Astrocyte (in vitro differentiated cells and primary cell): Measurements from ENCODE around the gene UBTF. TPM values are rescaled to one million over a fixed set of nuclear protein-coding genes. Genes with fewer than 3 reads are reported as not detected.

Experiments used
- DNase-seq: peaks from one replicate; pipeline ENCODE4 v3.0.0-alpha.2; 2010; ENCODE audit warnings: low read depth
- FAIRE-seq: peaks from 2 replicates; lab custom pipeline; 2011; peaks lifted over from hg19 to GRCh38; lab: Jason Lieb, UNC
- H2AFZ ChIP-seq: 2 replicates; pipeline ENCODE4 v1.6.0; 2012; ENCODE audit warnings: low read depth, low read length, inconsistent platforms
- H3K27ac ChIP-seq: 2 replicates; pipeline ENCODE4 v1.5.1; 2011; ENCODE audit warnings: low read depth, low read length, inconsistent platforms
- H3K27me3 ChIP-seq: 2 replicates; pipeline ENCODE4 v1.6.0; 2011; ENCODE audit warnings: low read length, inconsistent platforms; ENCODE audit not compliant: insufficient read depth
- H3K36me3 ChIP-seq: 2 replicates; pipeline ENCODE4 v1.5.1; 2011; ENCODE audit warnings: low read length, inconsistent platforms; ENCODE audit not compliant: insufficient read depth
- H3K4me1 ChIP-seq: 2 replicates; pipeline ENCODE4 v1.5.1; 2011; ENCODE audit warnings: low read length, inconsistent platforms; ENCODE audit not compliant: insufficient read depth
- H3K4me2 ChIP-seq: 2 replicates; pipeline ENCODE4 v1.6.0; 2012; ENCODE audit warnings: low read length, inconsistent platforms
- H3K4me3 ChIP-seq: 2 replicates; pipeline ENCODE4 v1.5.1; 2011; ENCODE audit warnings: low read depth, mild to moderate bottlenecking, low read length, inconsistent platforms; ENCODE audit not compliant: insufficient read depth
- H3K79me2 ChIP-seq: 2 replicates; pipeline ENCODE4 v1.6.0; 2012; ENCODE audit warnings: mild to moderate bottlenecking, low read length, inconsistent platforms; ENCODE audit not compliant: insufficient read depth
- H3K9ac ChIP-seq: 2 replicates; pipeline ENCODE4 v1.6.0; 2012; ENCODE audit warnings: mild to moderate bottlenecking, low read length, inconsistent platforms
- H3K9me3 ChIP-seq: 2 replicates; pipeline ENCODE4 v1.5.1; 2012; ENCODE audit warnings: low read depth, mild to moderate bottlenecking, low read length, inconsistent platforms; ENCODE audit not compliant: insufficient read depth
- H4K20me1 ChIP-seq: 2 replicates; pipeline ENCODE4 v1.6.0; 2012; ENCODE audit warnings: low read length, inconsistent platforms; ENCODE audit not compliant: insufficient read depth
- H3K27ac Mint-ChIP-seq: one replicate; pipeline ENCODE4 v1.8.0; 2021; ENCODE audit warnings: mild to moderate bottlenecking, mixed read lengths; ENCODE audit not compliant: unreplicated experiment
- H3K27me3 Mint-ChIP-seq: one replicate; pipeline ENCODE4 v1.8.0; 2021; ENCODE audit warnings: low read depth, mixed read lengths; ENCODE audit not compliant: unreplicated experiment
- H3K36me3 Mint-ChIP-seq: one replicate; pipeline ENCODE4 v1.8.0; 2021; ENCODE audit warnings: low read depth, mixed read lengths; ENCODE audit not compliant: unreplicated experiment
- H3K4me1 Mint-ChIP-seq: one replicate; pipeline ENCODE4 v1.8.0; 2021; ENCODE audit warnings: low read depth, mixed read lengths; ENCODE audit not compliant: unreplicated experiment
- H3K4me3 Mint-ChIP-seq: one replicate; pipeline ENCODE4 v1.8.0; 2021; ENCODE audit warnings: mild to moderate bottlenecking, moderate library complexity, mixed read lengths; ENCODE audit not compliant: unreplicated experiment
- H3K9me3 Mint-ChIP-seq: one replicate; pipeline ENCODE4 v1.8.0; 2021; ENCODE audit warnings: mild to moderate bottlenecking, mixed read lengths; ENCODE audit not compliant: unreplicated experiment
- EZH2 ChIP-seq: IDR thresholded peaks from 2 replicates; pipeline ENCODE4 v1.6.1; 2012; ENCODE audit warnings: mild to moderate bottlenecking, low read length, inconsistent platforms; ENCODE audit not compliant: insufficient read depth
- total RNA-seq: library from RNA; stranded (reverse); gene quantifications from 2 replicates; pipeline ENCODE4 v1.2.1, GENCODE V29; 2021
- TF ChIP-seq, protein P1 (sequence below): IDR thresholded peaks from 2 replicates; pipeline ENCODE4 v1.5.1; 2011; ENCODE audit warnings: low read depth, mild to moderate bottlenecking, inconsistent platforms, low read length, moderate library complexity; ENCODE audit not compliant: insufficient read depth

Gene UBTF
- total RNA-seq, 1 donor from 2014 or later: 48.0 TPM

DNA sequence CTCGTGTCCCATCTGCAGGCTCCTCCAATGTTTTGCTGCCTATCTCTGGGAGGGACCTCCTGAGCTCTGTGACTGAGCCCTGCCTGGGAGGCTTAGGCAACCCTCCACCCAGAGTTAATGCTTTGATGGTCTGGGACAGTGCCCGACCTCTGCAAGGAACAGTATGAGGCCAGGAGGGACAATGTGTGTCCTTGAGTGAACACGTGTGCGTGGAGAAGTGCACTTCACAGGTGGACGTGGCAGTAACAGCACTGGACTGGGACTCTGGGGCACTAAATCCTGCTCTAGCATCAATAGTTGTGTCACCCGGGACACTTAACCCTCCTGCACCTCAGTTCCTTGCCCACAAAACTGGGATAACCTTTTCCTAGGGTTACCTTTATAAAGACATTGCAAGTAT, 4.6 kb downstream of the UBTF start:
- Histone ChIP-seq H3K4me1 (peaks cover 14% of the 10 kb centered on the region), H3K27me3 (no peaks in the 10 kb centered on the region), H3K27ac (no peak overlapping the region), H3K4me2 (no peak overlapping the region), H3K4me3 (no peak overlapping the region), H3K9ac (no peak overlapping the region), H3K9me3 (no peaks in the 10 kb centered on the region), H3K79me2 (peaks cover 40% of the 10 kb centered on the region), H2AFZ (no peak overlapping the region), H4K20me1 (peaks cover 66% of the 10 kb centered on the region), H3K36me3 (peaks cover 32% of the 10 kb centered on the region)
- no peaks in the 10 kb centered on the region for H3K9me3 Mint-ChIP-seq
- peaks cover 26% of the 10 kb centered on the region for H3K36me3 Mint-ChIP-seq
- TF ChIP-seq, protein P1, sequence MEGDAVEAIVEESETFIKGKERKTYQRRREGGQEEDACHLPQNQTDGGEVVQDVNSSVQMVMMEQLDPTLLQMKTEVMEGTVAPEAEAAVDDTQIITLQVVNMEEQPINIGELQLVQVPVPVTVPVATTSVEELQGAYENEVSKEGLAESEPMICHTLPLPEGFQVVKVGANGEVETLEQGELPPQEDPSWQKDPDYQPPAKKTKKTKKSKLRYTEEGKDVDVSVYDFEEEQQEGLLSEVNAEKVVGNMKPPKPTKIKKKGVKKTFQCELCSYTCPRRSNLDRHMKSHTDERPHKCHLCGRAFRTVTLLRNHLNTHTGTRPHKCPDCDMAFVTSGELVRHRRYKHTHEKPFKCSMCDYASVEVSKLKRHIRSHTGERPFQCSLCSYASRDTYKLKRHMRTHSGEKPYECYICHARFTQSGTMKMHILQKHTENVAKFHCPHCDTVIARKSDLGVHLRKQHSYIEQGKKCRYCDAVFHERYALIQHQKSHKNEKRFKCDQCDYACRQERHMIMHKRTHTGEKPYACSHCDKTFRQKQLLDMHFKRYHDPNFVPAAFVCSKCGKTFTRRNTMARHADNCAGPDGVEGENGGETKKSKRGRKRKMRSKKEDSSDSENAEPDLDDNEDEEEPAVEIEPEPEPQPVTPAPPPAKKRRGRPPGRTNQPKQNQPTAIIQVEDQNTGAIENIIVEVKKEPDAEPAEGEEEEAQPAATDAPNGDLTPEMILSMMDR: no peak
- TF ChIP-seq EZH2: no peak
- FAIRE-seq: no peak
- no peak overlapping the region for H3K27ac Mint-ChIP-seq
- no peaks in the 10 kb centered on the region for H3K27me3 Mint-ChIP-seq
- peaks cover 8% of the 10 kb centered on the region for H3K4me1 Mint-ChIP-seq
- DNase-seq: no peak
- H3K4me3 Mint-ChIP-seq: peak overlapping the region; percentile 9

DNA sequence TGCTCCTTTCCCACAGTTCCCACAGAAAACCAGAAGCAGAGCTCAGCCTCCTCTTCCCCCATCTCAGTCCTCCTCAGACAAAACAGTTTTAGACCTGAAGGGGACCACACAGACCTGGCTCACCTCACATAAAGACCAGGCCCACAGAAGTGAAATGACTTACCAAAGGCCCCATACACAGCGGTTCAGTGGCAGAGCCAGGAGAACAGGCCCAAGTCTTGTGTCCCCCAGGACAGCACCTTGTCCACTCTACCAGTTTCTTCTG, 5.3 kb downstream of the UBTF start:
- no peak for TF ChIP-seq EZH2
- TF ChIP-seq, protein P1: no peak
- peaks cover 73% of the 10 kb centered on the region for H4K20me1 ChIP-seq
- no peak overlapping the region for H3K9ac ChIP-seq
- peaks cover 20% of the 10 kb centered on the region for H3K4me1 ChIP-seq
- no peak overlapping the region for H3K4me3 ChIP-seq
- H3K27me3 ChIP-seq: no peaks in the 10 kb centered on the region
- no peaks in the 10 kb centered on the region for H3K9me3 Mint-ChIP-seq
- H3K27ac Mint-ChIP-seq: no peak overlapping the region
- DNase-seq (no peak), FAIRE-seq (no peak)
- H3K36me3 Mint-ChIP-seq: peaks cover 32% of the 10 kb centered on the region
- H2AFZ ChIP-seq: no peak overlapping the region
- H3K27ac ChIP-seq: no peak overlapping the region
- H3K36me3 ChIP-seq: peaks cover 39% of the 10 kb centered on the region
- H3K4me3 Mint-ChIP-seq: no peak overlapping the region
- no peaks in the 10 kb centered on the region for H3K27me3 Mint-ChIP-seq
- peaks cover 8% of the 10 kb centered on the region for H3K4me1 Mint-ChIP-seq
- H3K9me3 ChIP-seq: no peaks in the 10 kb centered on the region
- no peak overlapping the region for H3K4me2 ChIP-seq
- H3K79me2 ChIP-seq: peaks cover 44% of the 10 kb centered on the region

DNA sequence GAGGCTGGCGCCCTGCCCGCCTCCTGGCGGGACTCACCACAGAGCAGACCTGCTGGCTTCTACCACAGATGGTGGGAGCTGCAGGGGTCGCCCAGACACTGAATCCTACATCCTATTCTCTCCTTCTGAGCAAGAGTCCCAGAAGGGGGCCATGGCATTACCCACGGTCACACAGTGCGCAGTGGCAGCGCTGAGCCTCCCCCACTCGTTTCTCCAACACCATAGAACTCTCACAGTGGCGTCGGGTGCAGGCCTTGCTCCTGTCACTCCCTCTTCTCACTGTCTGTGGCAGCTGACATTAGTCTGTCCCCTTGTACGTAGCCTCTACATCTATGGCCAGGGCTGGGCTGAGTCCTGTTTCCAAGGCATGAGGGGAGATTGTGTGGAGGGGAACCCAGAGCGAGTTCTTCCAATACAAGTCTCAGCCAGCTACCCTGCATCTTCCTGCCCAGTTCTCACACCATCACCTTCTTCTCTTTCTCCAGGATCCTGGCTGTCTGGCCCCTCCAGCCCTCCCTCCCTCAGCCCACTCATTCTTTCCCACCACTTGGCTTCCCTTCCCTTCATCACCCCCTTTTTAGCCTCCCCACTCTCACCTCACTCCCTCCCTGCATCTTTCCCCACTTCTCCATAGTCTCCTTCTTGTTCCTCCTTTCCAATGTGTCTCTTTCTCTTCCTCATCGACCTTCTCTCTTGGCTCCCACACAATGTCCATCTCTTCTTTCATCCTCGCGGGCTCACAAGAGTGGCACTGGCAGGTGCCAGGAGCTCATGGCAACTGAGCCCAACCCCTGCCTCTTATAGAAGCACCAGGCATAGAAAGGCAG, 5.9 kb downstream of the UBTF start:
- Histone ChIP-seq H3K27me3 (no peaks in the 10 kb centered on the region), H4K20me1 (peaks cover 77% of the 10 kb centered on the region), H3K79me2 (peaks cover 44% of the 10 kb centered on the region), H3K27ac (no peak overlapping the region), H3K36me3 (peaks cover 42% of the 10 kb centered on the region), H3K4me2 (no peak overlapping the region), H3K9me3 (no peaks in the 10 kb centered on the region), H2AFZ (no peak overlapping the region), H3K4me1 (peaks cover 24% of the 10 kb centered on the region), H3K4me3 (no peak overlapping the region), H3K9ac (no peak overlapping the region)
- H3K27me3 Mint-ChIP-seq: no peaks in the 10 kb centered on the region
- no peak overlapping the region for H3K4me3 Mint-ChIP-seq
- H3K9me3 Mint-ChIP-seq: no peaks in the 10 kb centered on the region
- H3K27ac Mint-ChIP-seq: peak overlapping the region; percentile 41
- DNase-seq (no peak), FAIRE-seq (no peak)
- TF ChIP-seq, protein P1: no peak
- TF ChIP-seq EZH2: no peak
- peaks cover 32% of the 10 kb centered on the region for H3K36me3 Mint-ChIP-seq
- H3K4me1 Mint-ChIP-seq: peaks cover 8% of the 10 kb centered on the region
